Heart left ventricle (tissue), 16 donors: ENCODE results near the gene GAMT. TPM values are rescaled to one million over a fixed set of nuclear protein-coding genes. Genes with fewer than 3 reads are reported as not detected.

Source experiments
- ATAC-seq, 4 donors: fragments of 200-7000 bp; cut with Tn5 transposase; one replicate each; pipeline ENCODE4 v1.9.1; 2020 to 2022; ENCODE audit warnings: moderate library complexity in 4 of 4, mild to moderate bottlenecking in 3 of 4, moderate number of reproducible peaks in 1 of 4
- DNase-seq, 5 donors: peaks; one replicate each; pipeline ENCODE4 v3.0.0-alpha.2; 2020
- H3K27ac ChIP-seq, 12 donors: fragments of 200-600 bp; sonication (generic) in 4 of 12; one replicate each; pipeline versions ENCODE4 v1.5.0 to v1.8.0; 2016 to 2022; ENCODE audit warnings: mild to moderate bottlenecking in 2 of 12
- H3K27me3 ChIP-seq, 9 donors: fragments of 200-600 bp; sonication (generic) in 2 of 9; one replicate each; pipeline versions ENCODE4 v1.5.1 to v1.8.0; 2016 to 2022; ENCODE audit warnings: mild to moderate bottlenecking in 3 of 9
- H3K36me3 ChIP-seq, 9 donors: fragments of 200-600 bp; sonication (generic) in 2 of 9; one replicate each; pipeline versions ENCODE4 v1.5.0 to v1.8.0; 2018 to 2022; ENCODE audit warnings: mild to moderate bottlenecking in 2 of 9
- H3K4me1 ChIP-seq, 12 donors: fragments of 200-600 bp; sonication (generic) in 4 of 12; one replicate each; pipeline versions ENCODE4 v1.5.0 to v1.8.0; 2016 to 2022; ENCODE audit warnings: mild to moderate bottlenecking in 3 of 12
- H3K4me3 ChIP-seq, 12 donors: fragments of 200-600 bp; sonication (generic) in 4 of 12; one replicate each; pipeline versions ENCODE4 v1.5.0 to v1.8.0; 2017 to 2022; ENCODE audit warnings: mild to moderate bottlenecking in 9 of 12, moderate library complexity in 4 of 12
- H3K9me3 ChIP-seq, 12 donors: fragments of 200-600 bp; sonication (generic) in 4 of 12; one replicate each; pipeline versions ENCODE4 v1.5.0 to v1.8.0; 2016 to 2022; ENCODE audit warnings: mild to moderate bottlenecking in 1 of 12
- POLR2A ChIP-seq, 2 donors: fragments of 450-650 bp; IDR thresholded peaks; one replicate each; pipeline ENCODE4 v1.6.1; 2017; ENCODE audit warnings: antibody characterized with exemption in 2 of 2, mild to moderate bottlenecking in 2 of 2, moderate library complexity in 2 of 2
- WGBS, 4 donors: extraction: QIAGEN DNeasy Blood & Tissue Kit in 2 of 4; methylation state at CpG; one replicate each; pipeline versions ENCODE4 v1.1.5 to v1.1.7; 2013 to 2018; 5-methylcytosine and 5-hydroxymethylcytosine counted together
- intact Hi-C, 10 donors: fragments of 100-400 bp; cut with DNase I; formaldehyde crosslinking; loops; one replicate each; pipeline versions ENCODE4 v1.11.1 to v1.14.2; 2022
- polyA plus RNA-seq, 2 donors: library from polyadenylated mRNA; stranded (reverse); fragments of 200-250 nt; gene quantifications; one replicate each; pipeline ENCODE4 v1.2.3, GENCODE V29; 2013
- total RNA-seq, 9 donors: library from RNA; depleted of rRNA in 2 of 9; stranded (reverse); fragments of >200 nt in 2 of 9; fragmentation: NEBNext Ultra II Directional in 3 of 9; extraction: Animal tissue kit (Norgen Biotek cat#: 25700) in 3 of 9; gene quantifications; one replicate each; pipeline versions ENCODE4 v1.1.0 to v1.2.4, GENCODE V29; 2016 to 2023
- TF ChIP-seq, protein P1 (sequence below), 12 donors: fragments of 200-600 bp; sonication (generic) in 4 of 12; IDR thresholded peaks; one replicate each; pipeline versions ENCODE4 v1.5.0 to v1.8.0; 2018 to 2022; ENCODE audit warnings: antibody characterized with exemption in 12 of 12, mild to moderate bottlenecking in 5 of 12
- donor health status: ischemic (EF 13 %, LVEDD 7.1; RV severe dilation, severe dysfunction).
- donor health status: healthy with polysubstance abuse.
- donor health status: DM: no; HTN: yes; CAD: no.
- donor health status: DM: no; HTN: no; CAD: no.
- donor health status: ischemic (EF 25% LVEDD 6.9; RV normal size, moderate dysfunction).
- donor health status: ischemic (EF 25% LVEDD 5.7; RV mildly dilated, moderate dysfunction).
- donor health status: healthy.
- donor health status: DM: yes; HTN: yes; CAD: no.
- donor health status: ischemic (EF 35%, LVEDD 5.7; RV mildly dilated, moderate dysfunction).
- donor health status: nonischemic (EF 11% LVEDD 7.7; RV severe dilation, severe dysfunction).
- donor health status: DM: yes; HTN: yes; CAD: no.
- donor health status: PGD.
- donor health status: ischemic (EF 29% LVEDD 5.4; RV normal size, mild dysfunction).
- donor health status: nonischemic (EF 23%, LVEDD 6.1; RV moderate dilation, normal function).

The GAMT gene
- total and polyA plus RNA-seq, 11 donors = 21.9 to 180 (median 62.5) TPM

DNA sequence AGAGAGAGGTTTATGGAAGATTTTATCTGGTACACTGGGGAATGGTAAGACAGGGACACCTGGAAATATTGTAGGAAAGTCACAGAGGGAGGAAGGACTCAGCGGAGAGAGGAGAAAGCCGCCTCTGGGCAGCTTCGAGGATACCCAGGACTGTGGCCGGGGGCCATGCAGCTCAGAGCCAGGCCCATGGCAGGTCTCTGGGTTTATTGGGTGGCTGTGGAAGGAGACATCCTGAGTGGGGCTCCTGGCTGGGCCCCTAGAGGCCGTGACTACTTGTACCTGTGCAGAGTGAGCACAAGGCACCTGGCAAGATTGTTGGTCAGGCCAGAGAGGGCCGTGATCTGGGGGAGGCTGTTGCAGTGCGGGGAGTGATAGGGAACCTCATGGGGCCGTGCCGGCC lies 9.4 kb upstream of the GAMT start:
- ATAC-seq (no peak), DNase-seq (peak in 1 of 5 donors; percentile 18)
- peak overlapping the region in 11 of 12 donors; percentile 61 to 97 (median 87) for H3K27ac ChIP-seq
- 67 to 79% (median 71%) methylated on average over 8 to 9 of the region's 9 CpGs for WGBS, 4 donors
- H3K36me3 ChIP-seq = peaks cover 0 to 25% (median 10%) of the 10 kb centered on the region in 9 donors
- no peaks in the 10 kb centered on the region for H3K27me3 ChIP-seq
- intact Hi-C loops = no loop called here
- peaks cover 28 to 78% (median 65%) of the 10 kb centered on the region in 12 donors for H3K4me1 ChIP-seq
- no peaks in the 10 kb centered on the region for H3K9me3 ChIP-seq
- no peak for TF ChIP-seq POLR2A (IDR thresholded peaks at IDR 0.05)
- TF ChIP-seq, protein P1, sequence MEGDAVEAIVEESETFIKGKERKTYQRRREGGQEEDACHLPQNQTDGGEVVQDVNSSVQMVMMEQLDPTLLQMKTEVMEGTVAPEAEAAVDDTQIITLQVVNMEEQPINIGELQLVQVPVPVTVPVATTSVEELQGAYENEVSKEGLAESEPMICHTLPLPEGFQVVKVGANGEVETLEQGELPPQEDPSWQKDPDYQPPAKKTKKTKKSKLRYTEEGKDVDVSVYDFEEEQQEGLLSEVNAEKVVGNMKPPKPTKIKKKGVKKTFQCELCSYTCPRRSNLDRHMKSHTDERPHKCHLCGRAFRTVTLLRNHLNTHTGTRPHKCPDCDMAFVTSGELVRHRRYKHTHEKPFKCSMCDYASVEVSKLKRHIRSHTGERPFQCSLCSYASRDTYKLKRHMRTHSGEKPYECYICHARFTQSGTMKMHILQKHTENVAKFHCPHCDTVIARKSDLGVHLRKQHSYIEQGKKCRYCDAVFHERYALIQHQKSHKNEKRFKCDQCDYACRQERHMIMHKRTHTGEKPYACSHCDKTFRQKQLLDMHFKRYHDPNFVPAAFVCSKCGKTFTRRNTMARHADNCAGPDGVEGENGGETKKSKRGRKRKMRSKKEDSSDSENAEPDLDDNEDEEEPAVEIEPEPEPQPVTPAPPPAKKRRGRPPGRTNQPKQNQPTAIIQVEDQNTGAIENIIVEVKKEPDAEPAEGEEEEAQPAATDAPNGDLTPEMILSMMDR (IDR thresholded peaks at IDR 0.05) = no peak
- H3K4me3 ChIP-seq = peak overlapping the region in 4 of 12 donors; percentile 7 to 100 (median 96)

DNA sequence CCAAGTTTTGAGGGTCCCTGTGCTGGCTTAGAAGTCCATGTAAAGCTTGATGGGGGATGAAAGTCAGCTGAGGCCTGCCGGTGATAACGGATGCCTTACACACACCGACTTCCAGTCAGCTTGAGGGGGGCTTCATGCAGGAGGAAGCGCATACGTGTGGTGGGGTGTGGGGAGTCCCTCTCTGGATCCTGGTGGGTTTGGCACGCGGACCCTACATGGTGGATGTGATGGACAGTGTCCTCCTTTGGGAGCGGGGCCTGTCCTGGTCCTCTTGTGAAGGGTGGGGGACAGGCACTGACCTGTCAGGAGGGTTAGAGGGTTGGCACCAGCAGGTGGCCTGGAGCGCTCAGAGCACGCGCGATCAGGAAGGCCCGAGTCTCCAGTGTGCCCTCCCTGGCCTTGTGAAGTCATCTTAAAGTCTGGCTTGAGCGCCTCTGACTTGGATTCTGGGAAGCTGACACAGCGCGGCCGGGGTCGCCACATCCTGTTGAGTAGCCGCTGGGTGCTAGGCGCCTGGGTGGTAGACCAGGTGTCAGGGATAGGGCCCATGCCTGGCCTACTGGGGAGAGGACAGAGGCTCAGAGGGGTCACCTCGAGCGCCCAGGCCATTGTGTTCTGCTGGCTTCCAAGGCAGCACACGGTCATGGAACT lies 8.9 kb upstream of the GAMT start:
- intact Hi-C loops = no loop called here
- H3K4me3 ChIP-seq = peak overlapping the region in 5 of 12 donors; percentile 94 to 100 (median 97)
- H3K4me1 ChIP-seq = peaks cover 24 to 73% (median 60%) of the 10 kb centered on the region in 12 donors
- WGBS, 4 donors = 55 to 69% (median 68%) methylated on average over 14 to 23 of the region's 23 CpGs
- TF ChIP-seq, protein P1 (IDR thresholded peaks at IDR 0.05) = no peak
- no peak for TF ChIP-seq POLR2A (IDR thresholded peaks at IDR 0.05)
- no peaks in the 10 kb centered on the region for H3K9me3 ChIP-seq
- no peaks in the 10 kb centered on the region for H3K27me3 ChIP-seq
- peaks cover 0 to 25% (median 10%) of the 10 kb centered on the region in 9 donors for H3K36me3 ChIP-seq
- no peak for ATAC-seq
- peak overlapping the region in 10 of 12 donors; percentile 3 to 97 (median 90) for H3K27ac ChIP-seq
- DNase-seq = peak in 1 of 5 donors; percentile 50

DNA sequence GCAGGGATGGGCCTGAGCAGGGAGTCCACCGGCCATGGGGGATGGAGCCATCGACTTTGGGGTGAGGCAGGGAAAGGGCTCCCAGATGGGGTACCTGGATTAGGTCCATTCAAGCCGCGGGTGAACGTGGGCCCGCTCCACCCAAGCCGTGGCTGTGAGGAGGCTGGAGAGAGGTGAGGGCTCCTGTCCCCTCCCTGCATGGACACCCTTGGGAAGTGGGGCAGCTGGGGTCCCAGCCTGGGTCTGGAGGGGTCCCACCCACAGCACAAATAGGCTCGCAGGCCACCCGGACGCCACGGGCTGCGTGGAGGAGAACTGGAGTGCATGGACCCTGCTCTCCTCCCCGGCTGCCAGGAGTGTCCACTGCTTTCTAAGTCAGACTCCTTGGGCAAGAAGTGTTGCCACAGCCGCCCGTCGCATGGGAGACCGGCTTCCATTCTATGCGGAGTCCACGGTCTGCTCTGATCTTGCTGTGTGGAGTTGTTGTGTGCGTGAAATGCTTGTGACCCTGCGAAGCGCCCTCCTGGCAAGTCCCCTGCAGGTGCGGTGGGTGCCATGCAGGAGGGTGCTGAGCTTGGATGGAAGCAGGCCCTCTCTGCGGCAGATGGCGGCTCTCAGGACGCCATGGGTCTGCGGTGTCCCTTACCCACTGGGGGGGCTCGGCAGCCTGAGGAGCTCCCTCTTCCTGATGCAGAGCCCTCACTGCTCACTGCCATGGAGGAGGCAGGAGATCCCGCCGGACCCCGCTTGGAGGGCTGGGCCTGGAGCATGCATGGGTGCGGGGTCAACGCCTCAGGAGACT lies 8.1 kb upstream of the GAMT start:
- WGBS, 4 donors = 52 to 55% (median 54%) methylated on average over 26 to 33 of the region's 33 CpGs
- TF ChIP-seq, protein P1 (IDR thresholded peaks at IDR 0.05) = no peak
- no peak for TF ChIP-seq POLR2A (IDR thresholded peaks at IDR 0.05)
- Histone ChIP-seq H3K4me3 (peak overlapping the region; percentile 82 to 100 (median 96)), H3K27me3 (no peaks in the 10 kb centered on the region), H3K4me1 (peaks cover 24 to 65% (median 54%) of the 10 kb centered on the region in 12 donors), H3K27ac (peak overlapping the region in 11 of 12 donors; percentile 93 to 98 (median 95)), H3K36me3 (peaks cover 0 to 25% (median 10%) of the 10 kb centered on the region in 9 donors), H3K9me3 (no peaks in the 10 kb centered on the region)
- peak in 2 of 5 donors; percentile 41 to 68 for DNase-seq
- ATAC-seq = no peak
- intact Hi-C loops = loop anchor here in 3 of 10 donors (5.0 to 10.0 kb wide), 2 partner anchors 135 to 183 kb away; partner anchors contain the start of genes FAM174C (in 2 of the 3) and MBD3 (in 1 of the 3)
